IPS-11a (cell line): ENCODE data around the gene NAALADL1.

Source experiments
- H3K4me3 ChIP-seq: one replicate; pipeline ENCODE4 v1.5.1; 2013; ENCODE audit warnings: low read depth, low read length, control low read depth

NAALADL1 gene

DNA sequence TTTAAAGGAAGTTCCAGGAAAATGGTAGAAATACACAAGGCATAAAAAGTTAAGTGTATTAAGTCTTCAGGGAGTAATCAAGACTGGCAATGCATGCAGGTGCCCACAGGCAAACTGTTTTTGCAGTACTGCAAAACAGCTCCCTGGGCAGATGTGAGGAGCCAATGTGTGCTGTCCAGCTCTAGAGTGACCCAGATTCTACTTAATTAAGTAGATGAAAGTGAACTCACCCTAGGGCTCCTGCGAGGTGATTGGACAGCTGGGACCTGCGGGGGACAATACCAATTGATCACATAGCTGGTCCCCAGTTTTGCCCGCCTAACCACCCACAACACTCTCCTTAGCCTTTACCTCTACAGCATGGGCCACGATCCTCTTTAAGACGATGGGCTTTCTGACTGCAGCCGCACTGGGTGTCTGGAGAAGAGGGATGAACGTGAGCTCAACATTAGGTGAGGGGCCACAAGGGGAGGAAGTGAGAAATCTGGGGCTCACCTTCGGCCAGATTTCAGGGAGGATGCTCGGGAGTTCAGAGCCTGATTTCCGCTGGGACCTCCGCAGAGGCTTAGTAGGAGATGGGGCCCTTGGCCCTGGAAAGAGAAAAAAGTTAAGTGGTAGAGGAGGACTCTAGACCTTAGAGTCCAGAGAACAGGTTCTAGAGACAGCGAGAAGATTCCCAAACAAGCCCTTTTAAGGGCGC, 24.9 kb upstream of the NAALADL1 start:
- H3K4me3 ChIP-seq, result peak overlapping the region; percentile 91

GRCh38 chr11:65078786-65079342, 20.5 kb upstream of the NAALADL1 start:
- H3K4me3 ChIP-seq, result no peak overlapping the region

- no peak overlapping the region for H3K4me3 ChIP-seq
Measured at GRCh38 chr11:65078151-65078550, 19.8 kb upstream of the NAALADL1 start.

- no peak overlapping the region for H3K4me3 ChIP-seq
Measured at GRCh38 chr11:65077451-65077850, 19.1 kb upstream of the NAALADL1 start.

GRCh38 chr11:65072631-65072966, 14.2 kb upstream of the NAALADL1 start:
- H3K4me3 ChIP-seq, result no peak overlapping the region

DNA sequence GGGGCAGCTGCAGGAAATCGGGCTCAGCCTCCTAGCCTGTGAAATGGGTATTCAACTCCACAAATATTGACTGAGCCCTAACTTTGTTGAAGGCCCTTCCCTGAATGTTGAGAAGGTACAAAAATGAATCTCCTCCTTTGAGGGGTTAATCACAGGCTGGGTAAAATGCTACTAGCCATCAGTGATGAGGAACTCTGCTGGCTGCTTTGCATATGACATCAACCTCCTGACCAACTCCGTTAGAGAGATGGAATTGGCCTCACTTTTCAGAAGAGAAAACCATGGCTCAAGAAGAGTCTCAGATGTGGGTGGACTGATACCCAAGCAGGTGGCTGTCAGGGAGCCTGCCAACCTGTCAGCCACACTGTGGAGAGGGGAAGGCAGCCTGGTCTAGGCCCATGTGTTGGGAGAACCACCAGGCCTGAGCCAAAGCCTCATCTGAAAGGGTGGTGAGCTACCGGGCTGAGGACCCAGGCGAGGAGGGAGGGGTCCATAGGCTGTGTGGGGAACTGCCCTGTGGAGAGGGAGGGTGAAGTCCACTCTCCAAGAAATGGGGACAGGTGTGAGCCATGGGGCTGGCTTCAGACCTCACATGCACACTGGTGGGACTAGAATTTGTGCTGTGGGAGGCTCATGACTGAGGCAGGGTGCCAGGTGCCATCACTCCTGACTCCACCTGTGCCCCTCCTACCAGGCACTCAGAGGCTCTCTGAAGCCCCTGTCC, 13.7 kb upstream of the NAALADL1 start:
- no peak overlapping the region for H3K4me3 ChIP-seq

- no peak overlapping the region for H3K4me3 ChIP-seq
Measured at GRCh38 chr11:65069217-65069616, 10.9 kb upstream of the NAALADL1 start.

GRCh38 chr11:65067446-65067845, 9.1 kb upstream of the NAALADL1 start:
- no peak overlapping the region for H3K4me3 ChIP-seq

GRCh38 chr11:65066805-65067291, 8.5 kb upstream of the NAALADL1 start:
- no peak overlapping the region for H3K4me3 ChIP-seq

GRCh38 chr11:65066315-65066714, 8.0 kb upstream of the NAALADL1 start:
- no peak overlapping the region for H3K4me3 ChIP-seq

DNA sequence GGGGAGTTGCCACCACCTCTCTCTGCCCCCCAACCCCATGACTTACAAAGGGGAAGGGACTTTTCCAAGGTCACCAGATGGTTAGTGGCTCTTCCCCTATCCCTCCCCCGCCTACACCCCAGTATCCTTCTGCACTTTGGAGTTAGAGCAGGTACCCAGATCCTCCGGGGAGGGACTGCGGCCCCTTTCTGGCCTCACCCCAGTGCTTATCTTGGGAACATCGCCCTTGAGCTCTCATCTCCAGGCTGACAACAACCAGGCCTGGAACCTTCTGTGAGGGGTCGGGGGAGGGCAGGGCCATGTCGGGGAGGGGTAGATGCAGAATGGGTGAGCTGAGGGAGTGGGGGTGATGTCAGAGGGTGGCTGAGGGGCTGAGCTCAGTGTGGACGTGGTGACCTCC, 7.5 kb upstream of the NAALADL1 start:
- no peak overlapping the region for H3K4me3 ChIP-seq

DNA sequence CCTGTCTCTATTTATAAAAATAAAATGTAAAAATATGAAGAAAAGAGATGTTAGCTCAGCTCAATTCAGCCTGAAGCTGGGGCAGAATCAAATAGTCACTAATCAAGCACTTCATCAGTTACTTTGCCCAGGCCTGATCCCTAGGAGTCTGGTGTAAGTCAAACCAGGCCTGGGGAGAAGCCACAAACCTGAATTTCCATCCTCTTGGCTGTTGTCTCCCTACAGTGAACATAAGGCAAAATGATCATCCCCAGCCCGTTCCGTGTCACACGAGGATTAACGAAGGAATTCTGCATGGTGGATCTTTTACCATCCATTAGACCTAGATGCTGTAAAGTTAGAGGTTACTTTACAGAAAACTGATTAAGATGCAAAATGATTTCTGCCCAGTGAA, 6.5 kb upstream of the NAALADL1 start:
- no peak overlapping the region for H3K4me3 ChIP-seq

- H3K4me3 ChIP-seq, result no peak overlapping the region
Measured at GRCh38 chr11:65063532-65063931, 5.2 kb upstream of the NAALADL1 start.

- H3K4me3 ChIP-seq, result no peak overlapping the region
Measured at GRCh38 chr11:65060913-65061408, 2.6 kb upstream of the NAALADL1 start.

GRCh38 chr11:65059959-65060824, 1.8 kb upstream of the NAALADL1 start:
- no peak overlapping the region for H3K4me3 ChIP-seq

- no peak overlapping the region for H3K4me3 ChIP-seq
Measured at GRCh38 chr11:65059523-65059922, 1.2 kb upstream of the NAALADL1 start.

- no peak overlapping the region for H3K4me3 ChIP-seq
Measured at GRCh38 chr11:65058012-65058411, 341 bp downstream of the NAALADL1 start.

DNA sequence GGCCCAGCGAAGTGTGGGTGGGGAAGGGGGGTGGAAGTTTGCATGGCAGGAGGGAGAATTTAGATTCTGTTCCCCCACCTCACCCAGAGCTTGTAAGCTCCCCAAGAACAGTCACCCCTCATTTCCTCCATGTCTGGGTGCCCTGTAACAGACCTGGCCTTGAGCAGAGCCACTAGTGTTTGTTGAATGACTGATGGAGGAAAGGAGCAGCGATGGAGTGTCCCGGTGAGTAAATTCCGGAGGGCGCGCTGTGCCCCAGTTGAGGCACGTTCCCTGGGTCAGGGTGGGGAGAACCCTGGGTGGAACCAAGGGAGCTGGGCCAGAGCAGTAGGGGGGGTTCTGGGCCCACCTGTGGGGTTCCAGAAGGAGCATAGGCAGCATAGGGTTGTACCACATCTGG, 827 bp downstream of the NAALADL1 start:
- no peak overlapping the region for H3K4me3 ChIP-seq

DNA sequence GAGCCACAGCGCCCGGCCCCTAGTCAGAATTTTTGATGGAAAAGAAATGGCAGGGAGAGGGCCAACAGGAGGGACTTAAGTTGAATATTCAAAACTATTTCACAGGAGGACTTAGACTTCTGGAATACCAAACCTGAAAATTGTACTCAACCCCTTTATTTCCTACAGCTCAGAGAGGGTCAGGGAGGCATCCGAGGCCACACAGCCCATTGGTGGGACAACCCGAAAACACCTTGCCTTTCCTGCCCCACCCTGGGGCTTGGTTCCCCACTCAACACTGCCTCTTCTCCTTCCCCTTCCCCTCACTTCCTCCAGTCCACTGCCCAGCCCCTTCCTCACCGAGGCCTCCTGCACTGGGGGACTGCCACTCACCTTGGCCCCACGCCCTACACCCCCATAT, 1.4 kb downstream of the NAALADL1 start:
- H3K4me3 ChIP-seq, result no peak overlapping the region

GRCh38 chr11:65055538-65055937, 2.8 kb downstream of the NAALADL1 start:
- H3K4me3 ChIP-seq, result no peak overlapping the region

DNA sequence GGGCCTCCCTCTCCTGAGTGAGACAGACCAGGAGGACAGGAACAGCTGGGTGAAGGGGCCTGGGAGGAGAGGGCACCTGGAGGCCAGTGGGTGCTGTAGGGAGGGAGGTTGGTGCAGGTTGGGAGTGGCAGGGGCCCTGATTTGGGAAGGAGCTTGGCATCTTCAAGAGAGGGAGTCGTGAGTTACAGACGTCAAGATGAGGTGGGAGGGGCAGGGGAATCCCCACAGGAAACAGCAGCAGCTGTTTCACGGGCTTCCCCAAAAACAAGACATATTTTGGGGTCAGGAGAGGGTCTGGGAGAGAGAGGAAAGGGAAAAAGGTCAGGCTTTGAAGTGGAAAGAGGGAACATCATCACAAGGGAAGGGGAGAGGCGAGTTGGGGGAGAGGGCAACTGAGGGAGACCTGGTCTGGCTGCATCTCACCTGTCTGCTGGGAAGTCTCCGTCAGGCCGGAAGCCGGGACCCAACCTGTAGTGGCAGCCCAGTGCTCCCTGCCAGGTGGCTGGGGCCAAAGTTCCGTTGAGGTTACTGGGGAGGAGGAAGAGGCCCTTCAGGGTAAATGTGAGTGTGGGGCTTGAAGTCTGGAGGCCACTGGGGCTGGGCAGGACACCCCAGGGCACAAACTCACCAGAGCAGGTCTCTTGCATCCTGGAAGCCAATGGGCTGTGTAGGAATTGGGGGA, 4.4 kb downstream of the NAALADL1 start:
- H3K4me3 ChIP-seq, result no peak overlapping the region
